GM21576 (cell line): ENCODE data around the gene ZSWIM6.

Source experiments
- ATAC-seq: cut with Tn5 transposase; IDR thresholded peaks from one replicate; pipeline ENCODE4 v1.9.1; 2021; ENCODE audit warnings: mild to moderate bottlenecking, moderate library complexity; ENCODE audit not compliant: unreplicated experiment

Gene ZSWIM6

DNA sequence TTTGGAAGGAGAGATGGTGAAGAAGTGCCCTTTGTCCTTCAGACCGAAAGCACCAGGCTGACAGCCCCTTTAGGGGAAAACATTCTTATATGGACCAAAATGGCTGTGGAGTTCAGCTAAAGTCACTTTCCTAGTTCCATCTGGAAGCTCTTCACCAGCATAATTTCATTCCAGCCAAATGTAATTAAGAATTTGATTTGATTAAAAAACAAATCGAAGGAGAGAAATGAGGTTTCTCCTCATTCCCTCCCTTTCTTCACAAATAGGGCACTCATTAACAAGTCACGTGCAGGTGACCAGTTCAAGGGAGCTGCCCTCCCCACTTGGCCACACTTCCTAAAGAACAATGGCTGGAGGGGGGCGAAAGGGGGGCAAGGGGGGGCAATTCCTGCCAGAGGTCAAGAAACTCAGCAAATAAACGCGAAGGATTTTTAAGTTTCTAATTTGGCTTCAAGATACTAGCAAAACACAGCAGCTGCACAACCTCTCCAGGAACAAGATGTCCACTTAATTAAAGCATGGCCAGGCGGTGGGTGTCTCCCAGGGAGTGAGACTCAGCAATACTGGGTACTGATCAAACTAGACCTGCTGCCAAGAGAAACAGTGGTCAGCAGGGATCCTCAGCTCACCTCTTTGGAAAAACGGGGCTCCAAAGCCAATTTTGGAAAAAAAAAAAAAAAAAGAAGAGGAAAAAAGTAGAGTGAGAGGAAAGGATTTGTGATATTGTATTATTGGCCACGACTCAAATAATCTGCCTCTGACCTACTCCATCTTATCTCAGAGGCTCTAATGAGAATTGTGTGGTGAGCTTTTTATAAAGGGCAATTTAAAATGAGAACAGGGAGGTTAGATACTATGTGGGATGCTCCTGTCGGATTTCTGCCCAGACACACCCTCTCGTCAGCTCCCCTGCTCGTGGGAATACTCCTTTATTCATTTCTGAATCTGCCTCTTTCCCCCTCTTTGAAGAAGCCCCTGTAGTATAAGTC, 254.3 kb downstream of the ZSWIM6 start:
- no peak for ATAC-seq

DNA sequence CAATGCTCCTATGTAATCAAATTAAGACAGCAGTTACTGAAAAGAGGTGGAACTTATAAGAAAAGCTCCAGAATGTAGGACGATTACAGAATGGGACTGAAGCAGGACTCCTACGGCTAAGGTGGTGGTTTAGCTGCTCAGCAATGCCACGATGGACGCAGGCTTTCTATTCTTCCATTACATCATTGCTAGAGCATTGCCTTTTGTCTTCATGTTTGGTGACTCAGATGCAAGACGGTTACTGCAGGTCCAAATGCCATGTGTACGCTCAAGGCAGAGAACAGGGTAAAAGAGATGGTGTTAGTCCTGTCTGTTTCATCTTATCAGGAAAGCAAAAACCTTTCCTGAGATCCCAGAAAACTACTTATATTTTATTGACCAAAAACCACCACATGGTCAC, 255.1 kb downstream of the ZSWIM6 start:
- ATAC-seq = no peak

DNA sequence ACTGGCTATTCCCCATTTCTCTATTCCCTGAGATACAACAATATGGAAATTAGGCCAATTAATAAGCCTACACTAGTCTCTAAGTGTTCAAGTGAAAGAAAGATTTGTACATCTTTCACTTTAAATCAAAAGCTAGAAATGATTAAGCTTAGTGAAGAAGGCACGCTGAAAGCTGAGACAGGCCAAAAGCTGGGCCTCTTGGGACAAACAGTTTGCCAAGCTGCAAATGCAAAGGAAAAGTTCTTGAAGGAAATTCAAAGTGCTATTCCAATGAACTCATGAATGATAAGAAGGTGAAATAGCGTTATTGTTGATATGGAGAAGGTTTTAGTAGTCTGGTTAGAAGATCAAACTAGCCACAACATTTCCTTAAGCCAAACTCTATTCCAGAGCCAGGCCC, 256.2 kb downstream of the ZSWIM6 start:
- ATAC-seq = no peak

DNA sequence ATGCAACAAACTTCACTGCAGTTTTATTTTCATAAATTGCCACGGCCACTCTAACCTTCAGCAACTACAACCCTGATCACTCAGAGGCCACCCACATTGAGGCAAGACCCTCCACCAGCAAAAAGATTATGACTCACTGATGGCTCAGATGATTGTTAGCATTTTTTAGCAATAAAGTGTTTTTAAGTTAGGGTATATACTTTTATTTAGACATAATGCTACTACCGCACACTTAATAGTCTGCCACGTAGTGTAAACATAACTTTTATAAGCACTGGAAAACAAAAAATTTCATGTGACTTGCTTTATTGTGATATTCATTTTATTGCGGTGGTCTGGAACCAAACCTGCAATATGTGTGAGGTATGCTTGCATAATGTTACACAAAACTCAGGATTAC, 257.9 kb downstream of the ZSWIM6 start:
- ATAC-seq = no peak

DNA sequence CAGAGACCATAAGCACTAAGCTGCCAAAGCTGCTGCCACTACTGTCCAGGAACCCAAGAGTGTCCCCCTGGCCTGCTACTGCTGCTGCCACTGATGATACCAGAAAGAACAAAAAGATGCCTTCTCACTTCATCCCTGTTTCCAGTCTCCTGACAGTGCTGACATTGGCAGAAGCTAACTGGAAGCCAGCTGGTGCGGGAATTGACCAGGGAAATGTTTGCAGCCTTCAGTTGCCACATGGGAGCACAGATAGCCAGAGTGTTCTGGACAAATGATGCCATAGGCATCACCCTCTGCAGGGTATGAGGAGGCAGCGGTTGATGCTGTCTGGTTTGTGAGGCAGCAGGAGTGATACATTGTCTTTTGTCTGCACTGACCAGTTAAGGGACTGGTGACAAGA, 258.4 kb downstream of the ZSWIM6 start:
- no peak for ATAC-seq

DNA sequence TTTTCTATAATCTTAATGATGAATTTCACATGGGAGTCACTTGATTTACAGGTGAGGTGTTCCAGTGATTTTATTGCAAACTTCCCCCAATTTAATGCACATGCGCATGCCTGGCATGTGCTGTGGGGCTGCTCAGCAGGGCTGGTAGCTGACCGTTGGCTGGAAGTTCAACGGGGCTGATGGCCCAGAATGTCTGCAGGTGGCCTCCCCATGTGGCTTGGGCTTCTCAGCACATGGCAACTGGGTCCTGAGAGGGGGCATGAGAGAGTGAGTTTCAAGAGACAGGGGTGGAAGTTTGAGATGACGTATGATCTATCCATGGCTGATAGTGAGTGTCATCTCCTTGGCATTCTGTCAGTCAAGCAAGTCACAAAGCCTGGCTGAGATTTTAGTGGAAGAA, 259.8 kb downstream of the ZSWIM6 start:
- no peak for ATAC-seq

DNA sequence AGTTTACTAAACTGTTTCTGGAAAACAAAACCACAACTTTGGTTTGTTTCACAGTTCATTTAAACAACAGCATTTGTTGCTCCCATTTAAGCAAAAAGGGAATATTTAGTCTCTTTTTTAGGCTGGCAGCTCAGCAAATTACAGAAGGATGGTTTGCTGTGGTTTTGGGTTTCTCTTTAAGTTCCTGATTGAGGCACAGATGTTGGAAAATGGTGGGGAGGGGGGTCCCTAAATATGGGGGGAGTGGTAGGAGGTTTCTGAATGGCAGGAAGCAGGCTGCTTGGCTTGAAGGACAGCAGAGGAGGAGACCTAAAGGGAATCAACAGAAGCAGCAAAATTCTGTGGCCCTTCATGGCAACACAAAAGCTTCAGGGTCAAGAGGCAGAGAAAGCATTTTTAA, 263.4 kb downstream of the ZSWIM6 start:
- no peak for ATAC-seq
